Breast epithelium (tissue), 3 donors: ENCODE measurements around the gene NACC2.

Experiments
- CTCF ChIP-seq, 3 donors: fragments of 450-650 bp; IDR thresholded peaks; one replicate each; pipeline ENCODE4 v1.5.1; 2016 to 2017; ENCODE audit warnings: antibody characterized with exemption in 3 of 3, mild to moderate bottlenecking in 3 of 3, moderate library complexity in 3 of 3
- POLR2A ChIP-seq: fragments of 450-650 bp; IDR thresholded peaks from one replicate; pipeline ENCODE4 v1.6.1; 2016; ENCODE audit warnings: antibody characterized with exemption, mild to moderate bottlenecking, moderate library complexity
- POLR2AphosphoS5 ChIP-seq, 3 donors: sonication (generic); formaldehyde crosslinking; IDR thresholded peaks; one replicate each; pipeline ENCODE4 v1.6.1; 2017; ENCODE audit warnings: antibody characterized with exemption in 3 of 3

DNA sequence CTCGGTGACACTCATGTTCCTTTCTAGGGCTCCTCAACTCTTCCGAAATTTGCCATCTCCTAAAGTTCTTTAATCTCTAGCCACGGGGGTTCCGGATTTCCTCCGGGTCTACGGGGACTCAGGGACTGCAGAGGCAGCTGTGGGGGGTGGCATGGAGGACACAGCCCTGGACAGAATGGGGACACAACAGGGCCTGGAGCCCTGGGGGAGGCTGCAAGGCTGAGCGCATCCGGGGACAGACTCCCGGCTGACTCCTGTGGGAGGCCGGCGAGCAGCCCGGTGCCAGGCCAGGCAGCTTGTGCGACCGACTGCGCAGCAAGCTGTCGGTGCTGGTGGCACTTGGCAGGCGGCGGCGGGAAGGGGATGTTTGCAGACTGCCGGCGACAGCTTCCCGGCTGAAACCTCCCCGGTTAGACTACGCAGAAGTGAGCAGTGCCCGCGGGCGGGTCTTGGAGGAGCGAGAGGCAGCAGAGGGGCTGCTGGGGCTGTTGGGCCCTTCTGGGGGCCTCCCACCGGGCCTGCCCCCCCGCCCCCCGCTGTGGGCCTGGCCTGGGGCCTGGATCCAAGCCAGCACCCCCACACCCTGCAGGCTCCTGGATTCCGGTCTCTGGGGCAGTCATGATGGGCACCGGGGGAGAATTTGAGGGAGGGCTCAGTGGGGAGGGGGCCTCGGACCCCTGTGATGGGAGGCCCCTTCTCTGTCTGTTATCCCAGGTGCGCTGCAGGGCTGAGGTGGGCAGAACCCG is 105.2 kb downstream of the NACC2 start:
- TF ChIP-seq CTCF (IDR thresholded peaks at IDR 0.05) (no peak), POLR2A (no peak), POLR2AphosphoS5 (IDR thresholded peaks at IDR 0.05) (no peak)
